ENCODE data around the gene AHCTF1.
"Not testable (repeated sequence)": the region's sequence is repeated elsewhere in the genome, so short reads cannot be mapped to it uniquely, and the experiment has no call there.

Gene AHCTF1

DNA sequence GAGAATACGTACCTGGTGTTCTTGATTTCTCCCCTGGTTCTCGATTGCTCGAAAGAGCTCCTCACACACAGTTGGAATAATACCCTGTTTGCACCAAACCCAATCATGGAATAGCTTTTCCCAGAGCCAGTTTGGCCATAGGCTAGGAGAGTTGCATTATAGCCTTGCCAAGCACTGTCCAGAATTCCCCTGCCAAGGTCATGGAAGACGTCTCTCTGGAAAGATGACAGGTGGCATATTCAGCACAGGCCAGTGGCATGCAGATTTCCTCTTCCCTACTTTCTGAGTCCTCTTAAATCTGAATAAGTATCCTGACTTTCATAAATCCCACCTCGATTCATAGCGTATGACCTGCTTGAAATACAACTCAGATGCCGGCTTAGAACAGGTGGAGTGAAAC is 111.1 kb downstream of the AHCTF1 start:
- Histone ChIP-seq H2AFZ (ENCODE audit: low read depth) (no peak overlapping the region), H3K36me3 (ENCODE audit: insufficient read depth) (no peaks in the 10 kb centered on the region; the same call in 1 of the 2 replicates), H3K79me2 (ENCODE audit: insufficient read depth, low read depth) (no peaks in the 10 kb centered on the region), H4K20me1 (ENCODE audit: insufficient read depth) (no peaks in the 10 kb centered on the region), H3K4me2 (no peak overlapping the region), H3K27me3 (ENCODE audit: insufficient read depth, low read depth) (no peaks in the 10 kb centered on the region), H3K9ac (no peak overlapping the region), H3K4me1 (ENCODE audit: low read depth, poor library complexity, severe bottlenecking) (no peaks in the 10 kb centered on the region), H3K4me3 (IDR thresholded peaks at IDR 0.05; ENCODE audit: insufficient read depth, low read depth, low read length) (no peak overlapping the region), H3K27ac (no peak overlapping the region)
- TF ChIP-seq, protein P1, sequence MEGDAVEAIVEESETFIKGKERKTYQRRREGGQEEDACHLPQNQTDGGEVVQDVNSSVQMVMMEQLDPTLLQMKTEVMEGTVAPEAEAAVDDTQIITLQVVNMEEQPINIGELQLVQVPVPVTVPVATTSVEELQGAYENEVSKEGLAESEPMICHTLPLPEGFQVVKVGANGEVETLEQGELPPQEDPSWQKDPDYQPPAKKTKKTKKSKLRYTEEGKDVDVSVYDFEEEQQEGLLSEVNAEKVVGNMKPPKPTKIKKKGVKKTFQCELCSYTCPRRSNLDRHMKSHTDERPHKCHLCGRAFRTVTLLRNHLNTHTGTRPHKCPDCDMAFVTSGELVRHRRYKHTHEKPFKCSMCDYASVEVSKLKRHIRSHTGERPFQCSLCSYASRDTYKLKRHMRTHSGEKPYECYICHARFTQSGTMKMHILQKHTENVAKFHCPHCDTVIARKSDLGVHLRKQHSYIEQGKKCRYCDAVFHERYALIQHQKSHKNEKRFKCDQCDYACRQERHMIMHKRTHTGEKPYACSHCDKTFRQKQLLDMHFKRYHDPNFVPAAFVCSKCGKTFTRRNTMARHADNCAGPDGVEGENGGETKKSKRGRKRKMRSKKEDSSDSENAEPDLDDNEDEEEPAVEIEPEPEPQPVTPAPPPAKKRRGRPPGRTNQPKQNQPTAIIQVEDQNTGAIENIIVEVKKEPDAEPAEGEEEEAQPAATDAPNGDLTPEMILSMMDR (conservative IDR thresholded peaks at IDR 0.05; ENCODE audit: low read depth, low read length): no peak

DNA sequence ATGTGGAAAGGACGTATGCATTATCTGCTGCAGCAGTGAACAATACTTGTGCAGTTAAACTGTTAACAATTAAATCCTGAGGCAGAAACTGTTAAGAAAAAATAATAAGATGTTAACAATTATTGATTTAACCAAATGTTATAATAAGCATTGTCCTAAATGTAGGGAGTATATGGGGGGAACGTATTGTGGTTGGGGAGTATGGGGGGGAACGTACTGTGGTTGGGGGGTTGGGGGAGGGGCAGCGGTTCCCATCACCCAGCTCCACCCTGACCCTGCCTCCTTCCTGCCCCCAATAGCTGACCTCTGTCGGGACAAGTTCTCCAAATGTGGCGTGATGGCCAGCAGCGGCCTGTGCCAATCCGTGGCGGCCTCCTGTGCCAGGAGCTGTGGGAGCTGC is 114.0 kb downstream of the AHCTF1 start:
- H3K36me3 ChIP-seq (ENCODE audit: insufficient read depth); H3K9ac ChIP-seq; H3K4me3 ChIP-seq (IDR thresholded peaks at IDR 0.05; ENCODE audit: insufficient read depth, low read depth, low read length); H3K27me3 ChIP-seq (ENCODE audit: insufficient read depth, low read depth); H3K27ac ChIP-seq; H2AFZ ChIP-seq (ENCODE audit: low read depth); H3K4me1 ChIP-seq (ENCODE audit: low read depth, poor library complexity, severe bottlenecking); H4K20me1 ChIP-seq (ENCODE audit: insufficient read depth); H3K79me2 ChIP-seq (ENCODE audit: insufficient read depth, low read depth); H3K4me2 ChIP-seq: not testable (repeated sequence)

- H4K20me1 ChIP-seq (ENCODE audit: insufficient read depth): no peaks in the 10 kb centered on the region
- no peak overlapping the region for H2AFZ ChIP-seq (ENCODE audit: low read depth)
- H3K27me3 ChIP-seq (ENCODE audit: insufficient read depth, low read depth): no peaks in the 10 kb centered on the region
- H3K9ac ChIP-seq: no peak overlapping the region
- no peak overlapping the region for H3K27ac ChIP-seq
- TF ChIP-seq, protein P1 (conservative IDR thresholded peaks at IDR 0.05; ENCODE audit: low read depth, low read length): no peak
- H3K36me3 ChIP-seq (ENCODE audit: insufficient read depth): no peaks in the 10 kb centered on the region; the same call in 1 of the 2 replicates
- H3K4me2 ChIP-seq: no peak overlapping the region
- H3K4me1 ChIP-seq (ENCODE audit: low read depth, poor library complexity, severe bottlenecking): no peaks in the 10 kb centered on the region
- no peaks in the 10 kb centered on the region for H3K79me2 ChIP-seq (ENCODE audit: insufficient read depth, low read depth)
- H3K4me3 ChIP-seq (IDR thresholded peaks at IDR 0.05; ENCODE audit: insufficient read depth, low read depth, low read length): no peak overlapping the region
These were observed 116.0 kb downstream of the AHCTF1 start for GRCh38 chr1:246815693-246816270.

DNA sequence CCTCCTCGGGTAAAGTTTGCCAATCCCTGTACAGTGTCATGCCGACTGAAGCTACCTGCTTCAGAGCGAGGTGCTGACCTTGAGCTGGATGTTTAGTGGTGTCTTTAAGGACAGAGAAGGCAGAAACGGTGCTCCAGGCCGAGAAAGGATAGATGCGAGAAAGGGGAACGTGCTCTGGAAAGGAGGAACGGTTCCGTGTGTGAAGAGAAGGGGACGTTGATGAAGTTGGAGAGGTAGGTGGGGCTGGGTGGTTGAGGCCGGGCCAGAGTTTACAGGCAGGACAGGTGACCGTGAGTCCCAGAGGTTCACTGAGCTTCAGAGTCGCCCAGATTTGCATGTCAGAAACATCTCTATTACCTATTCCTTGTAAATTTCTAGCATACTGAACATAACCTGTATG is 116.9 kb downstream of the AHCTF1 start:
- Histone ChIP-seq H3K4me3 (IDR thresholded peaks at IDR 0.05; ENCODE audit: insufficient read depth, low read depth, low read length) (no peak overlapping the region), H3K4me1 (ENCODE audit: low read depth, poor library complexity, severe bottlenecking) (no peaks in the 10 kb centered on the region), H3K36me3 (ENCODE audit: insufficient read depth) (no peaks in the 10 kb centered on the region; the same call in 1 of the 2 replicates), H3K27ac (no peak overlapping the region), H3K79me2 (ENCODE audit: insufficient read depth, low read depth) (no peaks in the 10 kb centered on the region), H4K20me1 (ENCODE audit: insufficient read depth) (no peaks in the 10 kb centered on the region), H2AFZ (ENCODE audit: low read depth) (no peak overlapping the region), H3K27me3 (ENCODE audit: insufficient read depth, low read depth) (no peaks in the 10 kb centered on the region), H3K4me2 (no peak overlapping the region), H3K9ac (no peak overlapping the region)
- TF ChIP-seq, protein P1 (conservative IDR thresholded peaks at IDR 0.05; ENCODE audit: low read depth, low read length): no peak

DNA sequence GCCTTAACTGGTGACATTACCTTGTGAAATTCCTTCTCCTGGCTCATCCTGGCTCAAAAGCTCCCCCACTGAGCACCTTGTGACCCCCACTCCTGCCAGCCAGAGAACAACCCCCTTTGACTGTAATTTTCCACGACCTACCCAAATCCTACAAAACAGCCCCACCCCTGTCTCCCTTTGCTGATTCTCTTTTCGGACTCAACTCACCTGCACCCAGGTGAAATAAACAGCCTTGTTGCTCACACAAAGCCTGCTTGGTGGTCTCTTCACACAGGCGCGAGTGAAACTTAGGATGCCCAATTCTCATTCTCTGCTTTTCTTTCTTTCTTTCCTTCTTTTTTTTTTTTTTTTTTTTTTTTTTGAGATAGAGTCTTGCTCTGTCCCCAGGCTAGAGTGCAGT is 118.4 kb downstream of the AHCTF1 start:
- H3K27ac ChIP-seq; H4K20me1 ChIP-seq (ENCODE audit: insufficient read depth); H3K27me3 ChIP-seq (ENCODE audit: insufficient read depth, low read depth); H3K36me3 ChIP-seq (ENCODE audit: insufficient read depth); H3K9ac ChIP-seq; H2AFZ ChIP-seq (ENCODE audit: low read depth); H3K4me1 ChIP-seq (ENCODE audit: low read depth, poor library complexity, severe bottlenecking); H3K4me3 ChIP-seq (IDR thresholded peaks at IDR 0.05; ENCODE audit: insufficient read depth, low read depth, low read length); H3K79me2 ChIP-seq (ENCODE audit: insufficient read depth, low read depth); H3K4me2 ChIP-seq: not testable (repeated sequence)
